ENCODE measurements around the gene UBE2V1. TPM values are rescaled to one million over a fixed set of nuclear protein-coding genes. Genes with fewer than 3 reads are reported as not detected.
A peak's percentile ranks its signal among the peaks of the same experiment; 100 is the strongest.
"Not testable (repeated sequence)": the region's sequence is repeated elsewhere in the genome, so short reads cannot be mapped to it uniquely, and the experiment has no call there.

UBE2V1 gene
- total RNA-seq, 1 donor from 2014 or later = 83.2 TPM

- H3K9me3 ChIP-seq = no peaks in the 10 kb centered on the region
- intact Hi-C loops (cut with DNase I) = no loop called here
- no peak for TF ChIP-seq CTCF (IDR thresholded peaks at IDR 0.05)
- H3K27ac ChIP-seq = peak overlapping the region; percentile 93
- ATAC-seq (no peak), DNase-seq (no peak)
- peaks cover 68% of the 10 kb centered on the region for H3K4me1 ChIP-seq
- peak overlapping the region; percentile 86 for H3K4me3 ChIP-seq
- H3K36me3 ChIP-seq = no peaks in the 10 kb centered on the region
- H3K27me3 ChIP-seq = no peaks in the 10 kb centered on the region
These were observed 1.7 kb downstream of the UBE2V1 start for GRCh38 chr20:50111120-50111828.

GRCh38 chr20:50110141-50111047, 2.6 kb downstream of the UBE2V1 start:
- peak; percentile 13 for ATAC-seq
- Histone ChIP-seq H3K27me3 (no peaks in the 10 kb centered on the region), H3K9me3 (no peaks in the 10 kb centered on the region), H3K4me1 (peaks cover 70% of the 10 kb centered on the region), H3K36me3 (no peaks in the 10 kb centered on the region), H3K4me3 (peak overlapping the region; percentile 86), H3K27ac (peak overlapping the region; percentile 93)
- intact Hi-C loops (cut with DNase I) = no loop called here
- no peak for DNase-seq
- no peak for TF ChIP-seq CTCF (IDR thresholded peaks at IDR 0.05)

DNA sequence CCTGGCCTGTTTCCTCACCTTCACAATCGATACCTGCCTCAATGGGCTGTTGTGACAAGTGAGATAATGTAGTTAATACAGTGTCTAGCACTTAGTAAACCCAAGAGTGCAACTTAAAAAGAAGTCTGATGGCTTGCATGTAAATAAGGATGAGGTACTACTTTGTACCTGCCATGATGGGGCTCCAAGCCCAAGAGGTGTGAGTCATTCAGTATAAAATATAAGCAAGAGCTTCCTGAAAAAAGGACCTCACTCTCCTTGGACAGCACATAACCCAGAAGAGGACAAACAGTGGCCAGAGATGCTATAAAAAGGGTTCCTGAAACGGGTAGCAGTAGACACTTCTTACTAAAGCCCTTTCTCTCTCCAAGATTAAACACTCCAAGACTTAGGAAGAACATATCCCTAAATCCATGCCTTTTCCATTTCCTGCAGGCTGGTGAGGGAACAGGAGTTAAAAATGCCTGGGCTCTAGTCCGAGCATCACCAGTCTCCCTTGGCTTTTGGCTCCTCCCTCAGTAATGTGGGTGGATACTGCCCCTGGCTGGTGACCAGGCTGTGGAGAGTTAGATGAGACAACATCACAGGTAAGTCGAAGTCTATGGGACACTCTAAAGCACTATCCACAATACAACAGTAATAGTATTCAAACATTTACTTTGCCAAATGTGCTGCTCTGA, 4.3 kb downstream of the UBE2V1 start:
- no peak for TF ChIP-seq CTCF (IDR thresholded peaks at IDR 0.05)
- ATAC-seq (no peak), DNase-seq (no peak)
- no peaks in the 10 kb centered on the region for H3K9me3 ChIP-seq
- no peaks in the 10 kb centered on the region for H3K27me3 ChIP-seq
- no peaks in the 10 kb centered on the region for H3K36me3 ChIP-seq
- peak overlapping the region; percentile 28 for H3K27ac ChIP-seq
- intact Hi-C loops (cut with DNase I) = no loop called here
- peaks cover 62% of the 10 kb centered on the region for H3K4me1 ChIP-seq
- no peak overlapping the region for H3K4me3 ChIP-seq

GRCh38 chr20:50107796-50108331, 5.1 kb downstream of the UBE2V1 start:
- no peak for TF ChIP-seq CTCF (IDR thresholded peaks at IDR 0.05)
- no peak for DNase-seq
- peak overlapping the region; percentile 28 for H3K27ac ChIP-seq
- no peaks in the 10 kb centered on the region for H3K27me3 ChIP-seq
- no peaks in the 10 kb centered on the region for H3K9me3 ChIP-seq
- intact Hi-C loops (cut with DNase I) = no loop called here
- peaks cover 59% of the 10 kb centered on the region for H3K4me1 ChIP-seq
- H3K4me3 ChIP-seq = no peak overlapping the region
- no peaks in the 10 kb centered on the region for H3K36me3 ChIP-seq
- no peak for ATAC-seq

GRCh38 chr20:50107086-50107660, 5.8 kb downstream of the UBE2V1 start:
- Histone ChIP-seq H3K4me1 (peaks cover 60% of the 10 kb centered on the region), H3K27ac (peak overlapping the region; percentile 28)
- intact Hi-C loops (cut with DNase I) = no loop called here

DNA sequence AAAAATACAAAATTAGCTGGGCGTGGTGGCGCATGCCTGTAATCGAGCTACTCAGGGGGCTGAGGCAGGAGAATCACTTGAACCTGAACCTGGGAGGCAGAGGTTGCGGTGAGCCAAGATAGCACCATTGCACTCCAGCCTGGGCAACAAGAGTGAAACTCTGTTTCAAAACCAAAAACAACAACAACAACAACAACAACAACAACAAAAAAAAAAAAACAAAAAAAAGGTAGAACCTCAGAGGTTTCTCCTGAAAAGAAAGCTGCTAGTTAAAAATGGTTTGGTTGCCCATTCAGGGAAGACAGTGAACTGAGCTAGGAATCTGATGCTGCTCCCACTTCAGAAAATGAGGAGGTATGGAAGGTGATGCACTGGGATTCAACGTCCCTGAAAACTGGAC, 6.3 kb downstream of the UBE2V1 start:
- H3K9me3 ChIP-seq; DNase-seq; intact Hi-C loops (cut with DNase I); H3K36me3 ChIP-seq; H3K27ac ChIP-seq; H3K4me3 ChIP-seq; ATAC-seq; H3K27me3 ChIP-seq: not testable (repeated sequence)
- peaks cover 62% of the 10 kb centered on the region for H3K4me1 ChIP-seq

More at GRCh38 chr20:50107086-50107660, 5.8 kb downstream of the UBE2V1 start:
- DNase-seq = no peak
- no peaks in the 10 kb centered on the region for H3K36me3 ChIP-seq
- ATAC-seq = no peak
- no peaks in the 10 kb centered on the region for H3K9me3 ChIP-seq
- no peaks in the 10 kb centered on the region for H3K27me3 ChIP-seq
- TF ChIP-seq CTCF (IDR thresholded peaks at IDR 0.05) = no peak
- no peak overlapping the region for H3K4me3 ChIP-seq

DNA sequence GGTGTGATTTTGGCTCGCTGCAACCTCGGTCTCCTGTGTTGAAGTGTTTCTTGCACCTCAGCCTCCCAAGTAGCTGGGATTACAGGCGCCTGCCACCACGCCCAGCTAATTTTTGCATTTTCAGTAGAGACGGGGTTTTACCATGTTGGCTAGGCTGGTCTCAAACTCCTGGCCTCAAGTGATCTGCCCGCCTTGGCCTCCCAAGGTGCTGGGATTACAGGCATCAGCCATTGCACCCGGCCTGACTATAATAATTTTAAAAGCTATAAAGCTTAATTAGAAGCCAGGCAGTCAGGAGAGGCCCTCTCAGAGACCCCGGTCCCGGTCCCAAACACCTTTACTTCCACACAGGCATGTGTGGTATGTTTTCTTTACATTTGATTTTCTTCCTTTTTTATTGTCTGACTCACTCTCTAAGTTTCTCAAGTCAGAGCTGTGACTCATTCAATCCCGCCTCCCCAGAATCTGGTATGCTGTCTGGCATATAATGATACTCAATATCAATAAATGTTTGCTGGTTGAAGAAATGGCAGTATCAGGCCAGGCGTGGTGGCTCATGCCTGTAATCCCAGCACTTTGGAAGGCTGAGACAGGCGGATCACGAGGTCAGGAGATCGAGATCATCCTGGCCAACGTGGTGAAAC, 9.4 kb downstream of the UBE2V1 start:
- peak; percentile 40 for ATAC-seq
- H3K36me3 ChIP-seq; H3K27ac ChIP-seq; H3K27me3 ChIP-seq; intact Hi-C loops (cut with DNase I); H3K9me3 ChIP-seq; DNase-seq; H3K4me3 ChIP-seq: not testable (repeated sequence)
- peaks cover 56% of the 10 kb centered on the region for H3K4me1 ChIP-seq

All from upper lobe of right lung (tissue), 1 donor.